ENCODE measurements around the gene GID8. TPM values are rescaled to one million over a fixed set of nuclear protein-coding genes. Genes with fewer than 3 reads are reported as not detected.

Gene GID8
- total RNA-seq, 1 experiment from 2014 or later = 35.6 TPM

DNA sequence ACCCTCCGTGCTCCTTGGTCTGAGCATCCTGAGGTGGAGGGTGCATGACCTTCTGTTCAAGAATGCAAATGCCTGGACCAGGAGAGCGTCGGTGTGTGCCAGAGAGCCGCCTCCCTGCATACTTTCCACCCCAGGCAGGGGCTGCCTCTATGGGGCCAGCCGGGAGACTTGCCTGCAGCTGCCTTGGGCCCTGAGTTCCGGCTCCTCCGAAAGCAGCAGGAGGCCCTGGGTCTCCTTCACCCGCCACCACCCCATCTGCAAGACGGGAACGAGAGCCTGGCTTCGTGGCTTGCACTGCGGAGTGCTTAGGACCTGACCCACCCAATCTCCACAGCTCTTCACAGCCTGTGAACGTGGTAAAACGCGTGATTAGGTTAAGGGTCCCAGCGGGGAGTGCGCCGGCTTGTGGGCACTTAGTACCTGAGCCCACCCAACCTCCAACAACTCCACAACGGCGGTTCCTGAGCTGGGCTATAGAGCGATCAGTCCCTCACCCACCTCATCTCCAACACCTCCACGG is 52.4 kb downstream of the GID8 start:
- BruUV-seq (replicated peaks) = no TSS peak
- Histone ChIP-seq H3K4me3 (replicated peaks in 1 of 2; ENCODE audit: low read depth in 1 of 2, low read length in 2 of 2) (no peak overlapping the region), H3K27me3 (ENCODE audit: insufficient read depth, low read length) (no peaks in the 10 kb centered on the region), H4K20me1 (ENCODE audit: insufficient read depth) (no peaks in the 10 kb centered on the region), H3K36me3 (ENCODE audit: control insufficient read depth in 1 of 2, insufficient read depth in 2 of 2, low read length in 2 of 2) (no peaks in the 10 kb centered on the region), H3K79me2 (ENCODE audit: insufficient read depth, low read length) (no peaks in the 10 kb centered on the region), H3K27ac (ENCODE audit: low read depth, low read length) (no peak overlapping the region), H3K9me3 (ENCODE audit: control insufficient read depth in 1 of 2, insufficient read depth in 1 of 2, low read depth in 1 of 2, low read length in 2 of 2) (no peaks in the 10 kb centered on the region), H2AFZ (ENCODE audit: low read depth, low read length, poor library complexity, severe bottlenecking) (no peak overlapping the region), H3K4me1 (ENCODE audit: control insufficient read depth in 1 of 2, insufficient read depth in 2 of 2, low read length in 2 of 2) (no peaks in the 10 kb centered on the region), H3K9ac (ENCODE audit: low read length) (no peak overlapping the region), H3K4me2 (ENCODE audit: low read length) (no peak overlapping the region), H3K9me2 (ENCODE audit: insufficient read depth) (no peaks in the 10 kb centered on the region)
- no peak for TF ChIP-seq ZNF274 (IDR thresholded peaks at IDR 0.05; ENCODE audit: low read depth, low read length)
- TF ChIP-seq RAD21 (IDR thresholded peaks at IDR 0.05; ENCODE audit: low read depth) = no peak
- TF ChIP-seq, protein P1, sequence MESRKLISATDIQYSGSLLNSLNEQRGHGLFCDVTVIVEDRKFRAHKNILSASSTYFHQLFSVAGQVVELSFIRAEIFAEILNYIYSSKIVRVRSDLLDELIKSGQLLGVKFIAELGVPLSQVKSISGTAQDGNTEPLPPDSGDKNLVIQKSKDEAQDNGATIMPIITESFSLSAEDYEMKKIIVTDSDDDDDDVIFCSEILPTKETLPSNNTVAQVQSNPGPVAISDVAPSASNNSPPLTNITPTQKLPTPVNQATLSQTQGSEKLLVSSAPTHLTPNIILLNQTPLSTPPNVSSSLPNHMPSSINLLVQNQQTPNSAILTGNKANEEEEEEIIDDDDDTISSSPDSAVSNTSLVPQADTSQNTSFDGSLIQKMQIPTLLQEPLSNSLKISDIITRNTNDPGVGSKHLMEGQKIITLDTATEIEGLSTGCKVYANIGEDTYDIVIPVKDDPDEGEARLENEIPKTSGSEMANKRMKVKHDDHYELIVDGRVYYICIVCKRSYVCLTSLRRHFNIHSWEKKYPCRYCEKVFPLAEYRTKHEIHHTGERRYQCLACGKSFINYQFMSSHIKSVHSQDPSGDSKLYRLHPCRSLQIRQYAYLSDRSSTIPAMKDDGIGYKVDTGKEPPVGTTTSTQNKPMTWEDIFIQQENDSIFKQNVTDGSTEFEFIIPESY (IDR thresholded peaks at IDR 0.05; ENCODE audit: extremely low read depth, insufficient replicate concordance, low read length) = no peak
- no peak for TF ChIP-seq SP1 (IDR thresholded peaks at IDR 0.05; ENCODE audit: low read depth)
- TF ChIP-seq SRF (IDR thresholded peaks at IDR 0.05; ENCODE audit: low read depth) = no peak
- TF ChIP-seq EGR1 (IDR thresholded peaks at IDR 0.05; ENCODE audit: low read depth) = no peak
- TF ChIP-seq, protein P2, sequence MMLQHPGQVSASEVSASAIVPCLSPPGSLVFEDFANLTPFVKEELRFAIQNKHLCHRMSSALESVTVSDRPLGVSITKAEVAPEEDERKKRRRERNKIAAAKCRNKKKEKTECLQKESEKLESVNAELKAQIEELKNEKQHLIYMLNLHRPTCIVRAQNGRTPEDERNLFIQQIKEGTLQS (IDR thresholded peaks at IDR 0.05) = no peak
- TF ChIP-seq ELF1 (IDR thresholded peaks at IDR 0.05; ENCODE audit: borderline replicate concordance, low read depth) = no peak
- TF ChIP-seq, protein P3, sequence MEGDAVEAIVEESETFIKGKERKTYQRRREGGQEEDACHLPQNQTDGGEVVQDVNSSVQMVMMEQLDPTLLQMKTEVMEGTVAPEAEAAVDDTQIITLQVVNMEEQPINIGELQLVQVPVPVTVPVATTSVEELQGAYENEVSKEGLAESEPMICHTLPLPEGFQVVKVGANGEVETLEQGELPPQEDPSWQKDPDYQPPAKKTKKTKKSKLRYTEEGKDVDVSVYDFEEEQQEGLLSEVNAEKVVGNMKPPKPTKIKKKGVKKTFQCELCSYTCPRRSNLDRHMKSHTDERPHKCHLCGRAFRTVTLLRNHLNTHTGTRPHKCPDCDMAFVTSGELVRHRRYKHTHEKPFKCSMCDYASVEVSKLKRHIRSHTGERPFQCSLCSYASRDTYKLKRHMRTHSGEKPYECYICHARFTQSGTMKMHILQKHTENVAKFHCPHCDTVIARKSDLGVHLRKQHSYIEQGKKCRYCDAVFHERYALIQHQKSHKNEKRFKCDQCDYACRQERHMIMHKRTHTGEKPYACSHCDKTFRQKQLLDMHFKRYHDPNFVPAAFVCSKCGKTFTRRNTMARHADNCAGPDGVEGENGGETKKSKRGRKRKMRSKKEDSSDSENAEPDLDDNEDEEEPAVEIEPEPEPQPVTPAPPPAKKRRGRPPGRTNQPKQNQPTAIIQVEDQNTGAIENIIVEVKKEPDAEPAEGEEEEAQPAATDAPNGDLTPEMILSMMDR (IDR thresholded peaks at IDR 0.05 in 2 of 3, conservative IDR thresholded peaks at IDR 0.05 in 1 of 3; ENCODE audit: borderline replicate concordance in 1 of 3, insufficient read depth in 1 of 3, low read depth in 2 of 3, low read length in 2 of 3) = no peak
- no peak for TF ChIP-seq REST (IDR thresholded peaks at IDR 0.05; ENCODE audit: low read depth)
- TF ChIP-seq SIN3A (IDR thresholded peaks at IDR 0.05; ENCODE audit: low read depth) = no peak
- TF ChIP-seq CEBPB (IDR thresholded peaks at IDR 0.05; ENCODE audit: low read depth) = no peak
- no peak for TF ChIP-seq FOSL1 (IDR thresholded peaks at IDR 0.05; ENCODE audit: low read depth)
- TF ChIP-seq POLR2A (IDR thresholded peaks at IDR 0.05; ENCODE audit: borderline replicate concordance, extremely low read depth, insufficient read depth, insufficient read length) = no peak
- TF ChIP-seq YY1 (IDR thresholded peaks at IDR 0.05; ENCODE audit: extremely low read depth, insufficient replicate concordance, low read depth, low read length) = no peak
- no peak for TF ChIP-seq POLR2AphosphoS5 (IDR thresholded peaks at IDR 0.05; ENCODE audit: low read depth, low read length)
- no peak for TF ChIP-seq EZH2 (IDR thresholded peaks at IDR 0.05)
- RAD21 ChIA-PET (ENCODE audit: low non-redundant PET in 1 of 2, low total read pairs in 2 of 2, uncharacterized antibody in 2 of 2, unreplicated experiment in 2 of 2) = no interaction called here
- no peak for DNase-seq (ENCODE audit: low read depth, low spot score)
- POLR2A ChIA-PET = no interaction called here
- intact Hi-C loops (cut with micrococcal nuclease) = no loop called here
- no peak for ATAC-seq
- CTCF ChIA-PET = no interaction called here
